CD4-positive, alpha-beta T cell (primary cell): Measurements from ENCODE around the gene CDH22. TPM values are rescaled to one million over a fixed set of nuclear protein-coding genes. Genes with fewer than 3 reads are reported as not detected.

Experiments used
- ATAC-seq: fragments of 200-7000 bp; cut with Tn5 transposase; one replicate; pipeline ENCODE4 v1.10.0; 2022; ENCODE audit warnings: mild to moderate bottlenecking; ENCODE audit not compliant: poor library complexity
- CTCF ChIA-PET: fragments of 350-600 bp; sonication (Branson Sonifier 250); formaldehyde crosslinking; loops from one replicate; lab custom pipeline; 2021; ENCODE audit warnings: antibody characterized with exemption, inconsistent platforms; lab: Charles Lee
- POLR2A ChIA-PET: fragments of 350-600 bp; sonication (Branson Sonifier 250); formaldehyde crosslinking; loops from one replicate; lab custom pipeline; 2021; ENCODE audit warnings: antibody characterized with exemption, inconsistent platforms; lab: Charles Lee
- DNase-seq, 14 experiments: peaks; one replicate each; pipeline ENCODE4 v3.0.0-alpha.2; 2013 to 2020; ENCODE audit warnings: mixed read lengths in 2 of 14
- H3K27ac ChIP-seq, 2 donors: one replicate each; pipeline versions ENCODE4 v1.5.1 to v1.7.0; 2013; ENCODE audit warnings: low read length in 2 of 2, low read depth in 1 of 2, mild to moderate bottlenecking in 1 of 2
- H3K27me3 ChIP-seq, 2 experiments: 1 replicate in 1 of 2; 2 replicates in 1 of 2; pipeline versions ENCODE4 v1.6.1 to v1.7.0; 2013; ENCODE audit warnings: low read length in 2 of 2, control low read depth in 1 of 2, mild to moderate bottlenecking in 1 of 2, moderate library complexity in 1 of 2; ENCODE audit not compliant: insufficient read depth in 2 of 2, control insufficient read depth in 1 of 2
- H3K36me3 ChIP-seq: one replicate; pipeline ENCODE4 v1.6.1; 2013; ENCODE audit warnings: low read length, control low read depth; ENCODE audit not compliant: insufficient read depth
- H3K4me1 ChIP-seq: one replicate; pipeline ENCODE4 v1.6.1; 2013; ENCODE audit warnings: low read length, control low read depth; ENCODE audit not compliant: insufficient read depth
- H3K4me3 ChIP-seq: one replicate; pipeline ENCODE4 v1.5.1; 2013; ENCODE audit warnings: mild to moderate bottlenecking, low read length, moderate library complexity
- H3K9me3 ChIP-seq, 2 experiments: 1 replicate in 1 of 2; 2 replicates in 1 of 2; pipeline versions ENCODE4 v1.6.1 to v1.7.0; 2013; ENCODE audit warnings: low read length in 2 of 2, mild to moderate bottlenecking in 2 of 2, control low read depth in 1 of 2, moderate library complexity in 1 of 2; ENCODE audit not compliant: control insufficient read depth in 1 of 2, insufficient read depth in 1 of 2
- H3K27ac Mint-ChIP-seq: one replicate; pipeline ENCODE4 v1.8.0; 2020; ENCODE audit warnings: mixed read lengths
- H3K27me3 Mint-ChIP-seq: one replicate; pipeline ENCODE4 v1.8.0; 2021; ENCODE audit warnings: mixed read lengths
- H3K36me3 Mint-ChIP-seq: one replicate; pipeline ENCODE4 v1.8.0; 2021; ENCODE audit warnings: low read depth, mixed read lengths
- H3K4me1 Mint-ChIP-seq: one replicate; pipeline ENCODE4 v1.8.0; 2021; ENCODE audit warnings: low read depth, mixed read lengths
- H3K4me3 Mint-ChIP-seq: one replicate; pipeline ENCODE4 v1.8.0; 2020; ENCODE audit warnings: mild to moderate bottlenecking, mixed read lengths
- H3K9me3 Mint-ChIP-seq: one replicate; pipeline ENCODE4 v1.8.0; 2020; ENCODE audit warnings: mixed read lengths
- CTCF ChIP-seq: fragments of 200-600 bp; IDR thresholded peaks from one replicate; pipeline ENCODE4 v1.8.0; 2022; ENCODE audit warnings: antibody characterized with exemption, mild to moderate bottlenecking
- intact Hi-C, 2 experiments: fragments of 100-400 bp; cut with DNase I in 1 of 2; cut with micrococcal nuclease in 1 of 2; formaldehyde crosslinking; loops; one replicate each; pipeline versions ENCODE4 v1.15.1 to v1.9.0; 2023 to 2025; cut with DNase I, micrococcal nuclease
- total RNA-seq, 174 experiments: library from RNA in 2 of 174; stranded (reverse) in 2 of 174; gene quantifications; one replicate each; pipeline ENCODE4 v1.2.3 and lab custom pipeline; 2021 to 2026

CDH22 gene
- total RNA-seq, 2 experiments from 2014 or later: not detected

GRCh38 chr20:46135856-46136633 is 172.3 kb downstream of the CDH22 start:
- no peak for ATAC-seq
- no peak overlapping the region for H3K4me3 Mint-ChIP-seq
- intact Hi-C loops: no loop called here
- H3K27ac Mint-ChIP-seq: no peak overlapping the region
- CTCF ChIA-PET: no interaction called here
- H3K9me3 ChIP-seq: no peaks in the 10 kb centered on the region
- H3K27me3 ChIP-seq: peaks cover 21 to 25% of the 10 kb centered on the region in 2 experiments
- H3K4me3 ChIP-seq: no peak overlapping the region
- H3K27ac ChIP-seq: no peak overlapping the region
- no peaks in the 10 kb centered on the region for H3K36me3 Mint-ChIP-seq
- no peak for TF ChIP-seq CTCF
- H3K9me3 Mint-ChIP-seq: no peaks in the 10 kb centered on the region
- no peaks in the 10 kb centered on the region for H3K4me1 Mint-ChIP-seq
- no peak for DNase-seq
- POLR2A ChIA-PET: no interaction called here
- H3K4me1 ChIP-seq: no peaks in the 10 kb centered on the region
- H3K36me3 ChIP-seq: no peaks in the 10 kb centered on the region
- peaks cover 71% of the 10 kb centered on the region for H3K27me3 Mint-ChIP-seq

- H3K27me3 Mint-ChIP-seq: peaks cover 75% of the 10 kb centered on the region
- no peaks in the 10 kb centered on the region for H3K4me1 Mint-ChIP-seq
- Histone ChIP-seq H3K9me3 (no peaks in the 10 kb centered on the region), H3K4me1 (no peaks in the 10 kb centered on the region), H3K36me3 (no peaks in the 10 kb centered on the region), H3K27ac (no peak overlapping the region), H3K4me3 (no peak overlapping the region), H3K27me3 (peaks cover 18 to 34% of the 10 kb centered on the region in 2 experiments)
- no peak overlapping the region for H3K4me3 Mint-ChIP-seq
- TF ChIP-seq CTCF: no peak
- no peak for DNase-seq
- no peaks in the 10 kb centered on the region for H3K36me3 Mint-ChIP-seq
- ChIA-PET POLR2A (no interaction called here), CTCF (no interaction called here)
- no peak overlapping the region for H3K27ac Mint-ChIP-seq
- ATAC-seq: no peak
- no peaks in the 10 kb centered on the region for H3K9me3 Mint-ChIP-seq
- intact Hi-C loops: loop anchor here in 1 of 2 experiments (5.0 kb wide), 1 partner anchor 548 kb away; no protein-coding TSS in a partner anchor
These were observed 173.6 kb downstream of the CDH22 start for GRCh38 chr20:46134716-46135115.

GRCh38 chr20:46133886-46134654 is 174.2 kb downstream of the CDH22 start:
- intact Hi-C loops: loop anchor here (2.0 to 5.0 kb wide), 4 partner anchors 215 to 548 kb away; no protein-coding TSS in a partner anchor
- no peak overlapping the region for H3K4me3 Mint-ChIP-seq
- Histone ChIP-seq H3K27ac (no peak overlapping the region), H3K9me3 (no peaks in the 10 kb centered on the region), H3K27me3 (peaks cover 18 to 30% of the 10 kb centered on the region in 2 experiments), H3K4me3 (no peak overlapping the region), H3K4me1 (no peaks in the 10 kb centered on the region), H3K36me3 (no peaks in the 10 kb centered on the region)
- CTCF ChIA-PET: no interaction called here
- TF ChIP-seq CTCF: no peak
- POLR2A ChIA-PET: interaction anchor here (0.6 kb wide), 1 partner anchor 14 kb away, joined by 3 read pairs; no protein-coding TSS in a partner anchor
- H3K9me3 Mint-ChIP-seq: no peaks in the 10 kb centered on the region
- ATAC-seq (no peak), DNase-seq (no peak)
- no peak overlapping the region for H3K27ac Mint-ChIP-seq
- no peaks in the 10 kb centered on the region for H3K4me1 Mint-ChIP-seq
- H3K36me3 Mint-ChIP-seq: no peaks in the 10 kb centered on the region
- H3K27me3 Mint-ChIP-seq: peaks cover 75% of the 10 kb centered on the region
